Smooth muscle cell (in vitro differentiated cells): ENCODE results near the gene SLC5A9. TPM values are rescaled to one million over a fixed set of nuclear protein-coding genes. Genes with fewer than 3 reads are reported as not detected.
"Not testable (repeated sequence)": the region's sequence is repeated elsewhere in the genome, so short reads cannot be mapped to it uniquely, and the experiment has no call there.

Experiments used
- DNase-seq: peaks from one replicate; lab custom pipeline; 2025; ENCODE audit not compliant: unreplicated experiment; lab: John Stamatoyannopoulos, UW
- H2AFZ ChIP-seq: fragments of 200-600 bp; sonication (generic); 2 replicates; pipeline ENCODE4 v1.6.0; 2016; ENCODE audit warnings: antibody characterized with exemption, low read depth, mild to moderate bottlenecking
- H3F3A ChIP-seq: fragments of 200-600 bp; sonication (generic); 2 replicates; pipeline ENCODE4 v1.6.0; 2017; ENCODE audit warnings: antibody characterized with exemption, low read depth
- H3K27ac ChIP-seq: fragments of 200-600 bp; sonication (generic); 2 replicates; pipeline ENCODE4 v1.5.1; 2016; ENCODE audit warnings: low read depth, mild to moderate bottlenecking
- H3K27me3 ChIP-seq: fragments of 200-600 bp; sonication (generic); 2 replicates; pipeline ENCODE4 v1.6.1; 2016; ENCODE audit warnings: low read depth, mild to moderate bottlenecking
- H3K36me3 ChIP-seq: fragments of 200-600 bp; sonication (generic); 2 replicates; pipeline ENCODE4 v1.5.1; 2016; ENCODE audit warnings: low read depth
- H3K4me1 ChIP-seq: fragments of 200-600 bp; sonication (generic); 2 replicates; pipeline ENCODE4 v1.5.1; 2016; ENCODE audit warnings: low read depth
- H3K4me2 ChIP-seq: fragments of 200-600 bp; sonication (generic); 2 replicates; pipeline ENCODE4 v1.6.0; 2016; ENCODE audit warnings: mild to moderate bottlenecking
- H3K4me3 ChIP-seq: fragments of 200-600 bp; sonication (generic); 2 replicates; pipeline ENCODE4 v1.5.1; 2016; ENCODE audit warnings: mild to moderate bottlenecking
- H3K79me2 ChIP-seq: fragments of 200-600 bp; sonication (generic); 2 replicates; pipeline ENCODE4 v1.6.0; 2016; ENCODE audit warnings: low read depth, mild to moderate bottlenecking
- H3K9ac ChIP-seq: fragments of 200-600 bp; sonication (generic); 2 replicates; pipeline ENCODE4 v1.6.0; 2016; ENCODE audit warnings: low read depth
- H3K9me3 ChIP-seq: fragments of 200-600 bp; sonication (generic); replicated peaks from 2 replicates; pipeline ENCODE4 v1.5.1; 2016; ENCODE audit warnings: low read depth
- H4K20me1 ChIP-seq: fragments of 200-600 bp; sonication (generic); 2 replicates; pipeline ENCODE4 v1.6.0; 2016; ENCODE audit warnings: low read depth
- CTCF ChIP-seq: fragments of 200-600 bp; sonication (generic); IDR thresholded peaks from 2 replicates; pipeline ENCODE4 v1.5.1; 2017; ENCODE audit warnings: borderline replicate concordance, mild to moderate bottlenecking, antibody characterized with exemption; ENCODE audit not compliant: insufficient read depth, poor library complexity, severe bottlenecking
- WGBS: methylation state at CpG from one replicate; pipeline ENCODE4 v1.1.7; 2016; ENCODE audit warnings: low lambda C conversion rate; 5-methylcytosine and 5-hydroxymethylcytosine counted together
- polyA plus RNA-seq: library from polyadenylated mRNA; unstranded; fragments of >200 nt; fragmentation: Nextera tagmentation; extraction: Ambion mirVana; gene quantifications from 2 replicates; pipeline ENCODE4 v1.2.1, GENCODE V29; 2016
- total RNA-seq: library from RNA; depleted of rRNA; stranded (reverse); fragments of >200 nt; gene quantifications from 2 replicates; pipeline ENCODE4 v1.2.3, GENCODE V29; 2014

Gene SLC5A9
- total and polyA plus RNA-seq, 2 experiments from 2014 or later = 0.09 TPM; not detected in 1

- no peaks in the 10 kb centered on the region for H3K9me3 ChIP-seq
- no peaks in the 10 kb centered on the region for H3F3A ChIP-seq
- no peak for TF ChIP-seq CTCF
- H3K4me3 ChIP-seq = no peak overlapping the region
- no peaks in the 10 kb centered on the region for H4K20me1 ChIP-seq
- H3K27me3 ChIP-seq = no peaks in the 10 kb centered on the region
- no peak overlapping the region for H3K9ac ChIP-seq
- H3K36me3 ChIP-seq = no peaks in the 10 kb centered on the region
- no peak overlapping the region for H3K4me2 ChIP-seq
- H3K4me1 ChIP-seq = no peaks in the 10 kb centered on the region
- H3K79me2 ChIP-seq = no peaks in the 10 kb centered on the region
- DNase-seq = no peak
- H3K27ac ChIP-seq = no peak overlapping the region
- H2AFZ ChIP-seq = no peak overlapping the region
Measured at GRCh38 chr1:48261881-48262400, 39.4 kb downstream of the SLC5A9 start.

GRCh38 chr1:48263041-48263440, 40.5 kb downstream of the SLC5A9 start:
- Histone ChIP-seq H3K9ac (no peak overlapping the region), H2AFZ (no peak overlapping the region), H3K27me3 (no peaks in the 10 kb centered on the region), H3K9me3 (no peaks in the 10 kb centered on the region), H3F3A (no peaks in the 10 kb centered on the region), H4K20me1 (no peaks in the 10 kb centered on the region), H3K36me3 (no peaks in the 10 kb centered on the region), H3K4me1 (no peaks in the 10 kb centered on the region), H3K79me2 (no peaks in the 10 kb centered on the region), H3K27ac (no peak overlapping the region), H3K4me2 (no peak overlapping the region), H3K4me3 (no peak overlapping the region)
- no peak for TF ChIP-seq CTCF
- DNase-seq = no peak
- 89% methylated on average over 1 of the region's 1 CpG for WGBS

GRCh38 chr1:48266576-48266975, 44.1 kb downstream of the SLC5A9 start:
- Histone ChIP-seq H3K27ac (no peak overlapping the region), H3K36me3 (no peaks in the 10 kb centered on the region), H3K9me3 (no peaks in the 10 kb centered on the region), H3K4me3 (no peak overlapping the region), H3K4me1 (no peaks in the 10 kb centered on the region), H2AFZ (no peak overlapping the region), H3K27me3 (no peaks in the 10 kb centered on the region), H3K79me2 (no peaks in the 10 kb centered on the region), H3K9ac (no peak overlapping the region), H3F3A (no peaks in the 10 kb centered on the region), H3K4me2 (no peak overlapping the region), H4K20me1 (no peaks in the 10 kb centered on the region)
- no peak for DNase-seq
- WGBS = 90% methylated on average over 2 of the region's 2 CpGs
- no peak for TF ChIP-seq CTCF

GRCh38 chr1:48277437-48277836, 54.9 kb downstream of the SLC5A9 start:
- H3K27me3 ChIP-seq, H3K9me3 ChIP-seq, H3K27ac ChIP-seq, H2AFZ ChIP-seq, H3K36me3 ChIP-seq, H3K4me1 ChIP-seq, H3K4me2 ChIP-seq, H3K79me2 ChIP-seq, H3K4me3 ChIP-seq, H4K20me1 ChIP-seq, DNase-seq, H3K9ac ChIP-seq, H3F3A ChIP-seq: not testable (repeated sequence)
- 91% methylated on average over 10 of the region's 10 CpGs for WGBS

GRCh38 chr1:48282329-48282728, 59.8 kb downstream of the SLC5A9 start:
- H3K4me3 ChIP-seq, H3K4me1 ChIP-seq, H3K36me3 ChIP-seq, H3K4me2 ChIP-seq, H3K27me3 ChIP-seq, H3K79me2 ChIP-seq, DNase-seq, H4K20me1 ChIP-seq, H3F3A ChIP-seq, H3K9me3 ChIP-seq, H3K9ac ChIP-seq, H3K27ac ChIP-seq, H2AFZ ChIP-seq: not testable (repeated sequence)

GRCh38 chr1:48284696-48285420, 62.3 kb downstream of the SLC5A9 start:
- H3K4me1 ChIP-seq, H3K27ac ChIP-seq, H3F3A ChIP-seq, H2AFZ ChIP-seq, H3K9ac ChIP-seq, H3K36me3 ChIP-seq, H3K4me3 ChIP-seq, H3K79me2 ChIP-seq, DNase-seq, H3K27me3 ChIP-seq, H4K20me1 ChIP-seq, H3K9me3 ChIP-seq, H3K4me2 ChIP-seq: not testable (repeated sequence)
- WGBS = 82% methylated on average over 10 of the region's 10 CpGs
